Prostate gland (tissue), 2 donors: Measurements from ENCODE around the gene KRT6B. TPM values are rescaled to one million over a fixed set of nuclear protein-coding genes. Genes with fewer than 3 reads are reported as not detected.

Experiments used
- DNase-seq: peaks from one replicate; pipeline ENCODE4 v3.0.0-alpha.2; 2019; ENCODE audit warnings: low spot score
- H3K27ac ChIP-seq, 2 donors: fragments of 200-600 bp; sonication (generic); 2 replicates each; pipeline ENCODE4 v1.5.1; 2017 to 2019
- H3K27me3 ChIP-seq: fragments of 200-600 bp; sonication (generic); replicated peaks from 2 replicates; pipeline ENCODE4 v1.5.1; 2019; ENCODE audit not compliant: insufficient read depth
- H3K36me3 ChIP-seq, 2 donors: fragments of 200-600 bp; sonication (generic); 1 replicate in 1 of 2; 2 replicates in 1 of 2; pipeline versions ENCODE4 v1.5.1 to v1.8.1; 2017 to 2019
- H3K4me1 ChIP-seq: fragments of 200-600 bp; sonication (generic); replicated peaks from 2 replicates; pipeline ENCODE4 v1.5.1; 2019
- H3K4me3 ChIP-seq, 2 donors: fragments of 200-600 bp; sonication (generic); 2 replicates each; pipeline ENCODE4 v1.5.1; 2017 to 2019
- H3K9me3 ChIP-seq: fragments of 200-600 bp; sonication (generic); 2 replicates; pipeline ENCODE4 v1.5.1; 2017
- POLR2A ChIP-seq: fragments of 450-650 bp; IDR thresholded peaks from one replicate; pipeline ENCODE4 v1.6.1; 2016; ENCODE audit warnings: antibody characterized with exemption, mild to moderate bottlenecking
- POLR2AphosphoS5 ChIP-seq: sonication (generic); formaldehyde crosslinking; IDR thresholded peaks from one replicate; pipeline ENCODE4 v1.6.1; 2017; ENCODE audit warnings: antibody characterized with exemption
- WGBS: methylation state at CpG from one replicate; pipeline ENCODE4 v1.1.5; 2018; 5-methylcytosine and 5-hydroxymethylcytosine counted together
- intact Hi-C: fragments of 100-400 bp; cut with DNase I; formaldehyde crosslinking; loops from one replicate; pipeline ENCODE4 v1.14.2; 2022
- total RNA-seq, 2 donors: library from RNA; depleted of rRNA; stranded (reverse); fragments of >200 nt; gene quantifications; one replicate each; pipeline ENCODE4 v1.1.0, GENCODE V29; 2016
- TF ChIP-seq, protein P1 (sequence below), 4 experiments: fragments of 200-600 bp in 2 of 4; fragments of 450-650 bp in 2 of 4; sonication (generic) in 2 of 4; IDR thresholded peaks; 1 replicate in 3 of 4; 2 replicates in 1 of 4; pipeline ENCODE4 v1.5.1; 2016 to 2019; ENCODE audit warnings: antibody characterized with exemption in 4 of 4, mild to moderate bottlenecking in 2 of 4, moderate library complexity in 2 of 4

Gene KRT6B
- total RNA-seq, 2 donors from 2014 or later, result 0.40 to 0.87 TPM

DNA sequence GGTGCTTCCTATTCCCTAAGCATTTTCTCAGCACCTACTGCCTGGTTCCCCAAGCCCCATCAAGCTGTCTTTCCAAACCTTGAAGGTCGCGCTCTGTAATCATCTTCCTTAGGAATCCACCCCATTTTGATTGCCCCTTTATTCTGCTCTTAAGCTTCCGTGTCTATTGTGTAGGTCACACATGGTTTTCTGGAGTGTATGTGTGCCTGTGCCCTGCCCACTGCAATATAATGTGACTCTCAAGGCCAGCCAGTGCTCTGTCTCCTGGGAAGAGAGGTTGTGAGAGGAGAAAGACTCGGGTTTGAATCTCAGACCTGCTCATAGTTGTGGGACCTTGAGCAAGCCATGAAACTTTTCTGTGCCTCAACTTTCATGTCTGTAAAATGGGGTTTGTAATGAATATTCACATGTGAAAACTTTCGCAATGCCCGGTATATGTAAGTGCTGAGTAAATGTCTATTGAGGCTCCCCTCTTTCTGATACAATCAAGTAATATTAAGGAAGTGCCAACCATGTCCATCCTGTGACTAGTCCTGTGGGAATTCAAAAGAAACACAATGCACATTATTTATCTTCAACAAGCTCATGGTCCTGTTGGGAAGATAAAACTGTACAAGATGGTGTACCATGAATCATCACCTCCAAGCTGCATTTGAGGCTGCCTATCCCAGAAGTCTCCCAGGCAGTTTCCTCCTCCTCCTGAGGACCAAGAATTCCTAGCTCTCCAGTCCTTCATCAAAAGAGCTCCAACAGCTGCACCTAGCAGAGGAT, 17.0 kb downstream of the KRT6B start:
- Histone ChIP-seq H3K27ac (no peak overlapping the region), H3K27me3 (no peaks in the 10 kb centered on the region), H3K4me1 (no peaks in the 10 kb centered on the region), H3K9me3 (no peaks in the 10 kb centered on the region), H3K36me3 (no peaks in the 10 kb centered on the region), H3K4me3 (no peak overlapping the region)
- TF ChIP-seq, protein P1, sequence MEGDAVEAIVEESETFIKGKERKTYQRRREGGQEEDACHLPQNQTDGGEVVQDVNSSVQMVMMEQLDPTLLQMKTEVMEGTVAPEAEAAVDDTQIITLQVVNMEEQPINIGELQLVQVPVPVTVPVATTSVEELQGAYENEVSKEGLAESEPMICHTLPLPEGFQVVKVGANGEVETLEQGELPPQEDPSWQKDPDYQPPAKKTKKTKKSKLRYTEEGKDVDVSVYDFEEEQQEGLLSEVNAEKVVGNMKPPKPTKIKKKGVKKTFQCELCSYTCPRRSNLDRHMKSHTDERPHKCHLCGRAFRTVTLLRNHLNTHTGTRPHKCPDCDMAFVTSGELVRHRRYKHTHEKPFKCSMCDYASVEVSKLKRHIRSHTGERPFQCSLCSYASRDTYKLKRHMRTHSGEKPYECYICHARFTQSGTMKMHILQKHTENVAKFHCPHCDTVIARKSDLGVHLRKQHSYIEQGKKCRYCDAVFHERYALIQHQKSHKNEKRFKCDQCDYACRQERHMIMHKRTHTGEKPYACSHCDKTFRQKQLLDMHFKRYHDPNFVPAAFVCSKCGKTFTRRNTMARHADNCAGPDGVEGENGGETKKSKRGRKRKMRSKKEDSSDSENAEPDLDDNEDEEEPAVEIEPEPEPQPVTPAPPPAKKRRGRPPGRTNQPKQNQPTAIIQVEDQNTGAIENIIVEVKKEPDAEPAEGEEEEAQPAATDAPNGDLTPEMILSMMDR (IDR thresholded peaks at IDR 0.05), result no peak
- no peak for TF ChIP-seq POLR2AphosphoS5
- TF ChIP-seq POLR2A, result no peak
- intact Hi-C loops, result no loop called here
- WGBS, result 88% methylated on average over 6 of the region's 6 CpGs
- no peak for DNase-seq

DNA sequence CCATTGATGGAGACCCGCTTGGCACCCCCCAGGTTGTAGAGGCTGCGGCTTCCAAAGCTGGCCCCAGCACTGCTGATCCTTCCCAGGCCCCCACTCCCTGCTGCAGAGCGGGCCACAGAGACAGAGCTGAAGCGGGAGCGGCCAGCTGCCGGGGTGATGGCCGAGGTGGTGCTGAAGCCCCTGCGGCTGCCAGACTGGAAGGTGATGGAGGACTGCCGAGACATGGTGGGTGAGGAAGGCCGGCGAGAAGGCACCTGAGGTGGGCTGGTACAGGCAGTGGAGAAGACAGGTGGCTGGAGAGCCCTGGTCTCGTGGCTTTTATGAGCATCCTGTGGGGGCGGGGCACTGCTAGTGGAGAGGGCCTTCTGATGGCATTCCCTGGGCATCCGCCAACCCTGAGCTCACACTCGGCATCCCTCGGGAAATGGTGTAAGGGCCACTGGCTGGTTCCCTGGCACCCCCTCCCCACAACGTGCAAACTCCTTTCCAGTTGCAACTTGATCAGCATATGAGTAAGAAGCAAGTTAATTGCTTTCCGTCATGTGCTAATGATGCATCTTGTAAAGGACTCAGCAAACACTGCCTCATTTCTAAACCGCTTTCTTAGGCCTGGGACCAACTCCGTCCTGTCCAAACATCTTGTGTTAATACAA, 17.7 kb downstream of the KRT6B start, which contains the start of gene KRT75:
TSS of gene KRT75 (minus strand) at position 291 of the 653 bp plus-strand sequence. CDS start at position 224, 67 bp downstream.
- H3K27me3 ChIP-seq, result no peaks in the 10 kb centered on the region
- intact Hi-C loops, result no loop called here
- no peak for TF ChIP-seq POLR2A
- TF ChIP-seq POLR2AphosphoS5, result no peak
- TF ChIP-seq, protein P1 (IDR thresholded peaks at IDR 0.05), result no peak
- H3K9me3 ChIP-seq, result no peaks in the 10 kb centered on the region
- no peak within 1 kb of the TSS for H3K27ac ChIP-seq
- H3K4me3 ChIP-seq, result no peak within 1 kb of the TSS
- no peak for DNase-seq
- H3K4me1 ChIP-seq, result no peaks in the 10 kb centered on the region
- 66% methylated on average over 19 of the region's 20 CpGs for WGBS
- no peaks in the 10 kb centered on the region for H3K36me3 ChIP-seq

DNA sequence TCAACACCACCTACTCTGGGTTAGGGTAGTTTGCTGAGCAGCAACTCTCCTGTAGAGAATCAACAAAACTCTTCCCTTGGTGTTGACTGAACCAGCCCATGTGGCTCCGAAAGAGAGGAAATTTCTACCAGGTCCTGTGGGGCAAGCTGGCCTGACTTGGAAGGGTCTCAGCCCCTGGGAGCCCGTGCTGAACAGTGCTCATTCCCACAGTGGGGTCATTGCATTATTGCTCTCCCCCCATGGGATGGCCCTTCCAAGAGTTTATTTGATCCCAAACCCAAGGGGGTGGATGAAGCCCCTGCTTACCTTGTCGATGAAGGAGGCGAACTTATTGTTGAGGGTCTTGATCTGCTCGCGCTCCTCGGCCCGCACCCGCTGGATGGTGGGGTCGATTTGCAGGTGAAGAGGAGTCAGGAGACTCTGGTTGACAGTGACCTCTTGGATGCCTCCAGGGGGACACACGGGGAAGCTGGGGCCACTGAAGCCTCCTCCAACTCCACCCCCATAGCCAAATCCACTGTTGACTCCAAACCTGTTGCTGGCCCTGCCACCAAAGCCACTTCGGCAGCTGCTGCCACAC, 18.4 kb downstream of the KRT6B start:
- no peaks in the 10 kb centered on the region for H3K36me3 ChIP-seq
- TF ChIP-seq POLR2AphosphoS5 (no peak), POLR2A (no peak)
- TF ChIP-seq, protein P1 (IDR thresholded peaks at IDR 0.05), result no peak
- no peak overlapping the region for H3K4me3 ChIP-seq
- no peaks in the 10 kb centered on the region for H3K27me3 ChIP-seq
- intact Hi-C loops, result no loop called here
- no peak overlapping the region for H3K27ac ChIP-seq
- no peaks in the 10 kb centered on the region for H3K9me3 ChIP-seq
- no peak for DNase-seq
- H3K4me1 ChIP-seq, result no peaks in the 10 kb centered on the region
- WGBS, result 90% methylated on average over 12 of the region's 12 CpGs

DNA sequence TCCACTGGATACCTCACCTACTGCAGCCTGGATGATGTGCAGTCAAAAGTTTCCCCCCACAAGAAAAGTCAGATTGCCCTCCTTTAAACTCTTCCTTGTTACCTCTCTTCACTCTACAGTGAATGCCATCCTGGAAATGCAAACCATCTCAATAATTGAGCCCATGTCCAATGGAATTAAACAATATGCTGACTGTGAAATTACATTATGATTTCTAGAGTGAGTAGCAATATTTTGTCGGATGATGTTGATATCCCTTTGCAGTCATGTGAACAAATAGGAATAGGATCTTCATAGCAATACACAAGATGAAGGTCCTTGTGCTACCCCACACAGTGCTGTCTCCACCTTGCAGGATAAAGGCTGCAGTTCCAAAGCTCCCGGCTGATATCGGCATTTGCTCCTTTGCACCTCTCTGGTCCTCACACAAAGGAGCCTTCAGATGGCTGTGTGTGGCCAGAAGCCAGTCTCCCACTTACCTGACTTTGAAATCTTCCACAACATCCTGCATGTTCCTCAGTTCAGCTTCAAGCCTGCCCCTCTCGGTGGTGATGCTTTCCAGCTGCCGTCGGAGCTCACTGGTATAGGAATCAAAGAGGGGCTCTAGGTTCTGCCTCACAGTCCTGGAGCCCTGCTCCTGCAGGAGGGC, 19.3 kb downstream of the KRT6B start:
- intact Hi-C loops, result no loop called here
- TF ChIP-seq POLR2AphosphoS5 (no peak), POLR2A (no peak)
- TF ChIP-seq, protein P1 (IDR thresholded peaks at IDR 0.05), result no peak
- Histone ChIP-seq H3K27me3 (no peaks in the 10 kb centered on the region), H3K9me3 (no peaks in the 10 kb centered on the region), H3K4me3 (no peak overlapping the region), H3K27ac (no peak overlapping the region), H3K36me3 (no peaks in the 10 kb centered on the region), H3K4me1 (no peaks in the 10 kb centered on the region)
- DNase-seq, result no peak
- 82% methylated on average over 6 of the region's 6 CpGs for WGBS
